ENCODE measurements around the gene AP4E1. TPM values are rescaled to one million over a fixed set of nuclear protein-coding genes. Genes with fewer than 3 reads are reported as not detected.
"Not testable (repeated sequence)": the region's sequence is repeated elsewhere in the genome, so short reads cannot be mapped to it uniquely, and the experiment has no call there.

AP4E1 gene
- total RNA-seq, 1 donor from 2014 or later = 6.4 TPM

DNA sequence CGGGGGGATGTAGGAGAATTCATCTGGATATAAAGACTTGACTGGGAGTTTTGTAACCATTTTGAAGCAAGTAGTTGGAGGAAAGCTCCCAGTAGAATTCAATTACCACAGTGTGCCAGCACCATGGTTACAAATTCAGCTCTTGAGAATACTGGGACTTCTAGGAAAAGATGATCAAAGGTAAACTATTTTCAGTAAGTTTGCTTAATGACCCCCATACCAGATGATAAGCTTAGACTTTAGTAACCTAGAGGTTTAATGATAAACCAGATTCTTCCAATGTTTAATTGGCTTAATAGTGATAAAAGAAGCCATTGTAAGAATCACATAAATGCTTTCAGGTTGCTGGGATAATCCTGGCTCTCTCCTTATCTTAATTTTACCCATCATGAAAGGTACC, 22.3 kb downstream of the AP4E1 start:
- intact Hi-C loops (cut with DNase I) = no loop called here
- ATAC-seq (no peak), DNase-seq (ENCODE audit: missing footprints) (no peak)

DNA sequence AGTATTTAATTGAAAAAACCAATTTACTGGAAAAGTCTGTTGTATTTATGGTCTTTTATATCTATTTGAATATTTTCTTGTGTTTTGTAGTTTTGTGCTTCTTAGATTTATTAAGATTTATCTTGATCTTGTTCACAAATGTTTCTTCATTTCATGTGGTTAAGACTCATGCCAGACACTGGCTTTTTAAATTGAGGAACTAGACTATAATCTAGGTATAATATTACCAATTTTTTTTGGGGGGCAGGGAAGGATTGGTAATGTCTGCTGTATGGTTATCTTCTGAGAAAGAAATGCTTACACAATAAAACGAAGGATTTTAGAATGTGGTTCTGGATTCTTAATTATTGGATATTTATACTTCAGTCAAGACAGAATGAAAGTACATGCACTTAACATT, 24.9 kb downstream of the AP4E1 start:
- DNase-seq (ENCODE audit: missing footprints) = no peak
- no peak for ATAC-seq
- intact Hi-C loops (cut with DNase I) = no loop called here

DNA sequence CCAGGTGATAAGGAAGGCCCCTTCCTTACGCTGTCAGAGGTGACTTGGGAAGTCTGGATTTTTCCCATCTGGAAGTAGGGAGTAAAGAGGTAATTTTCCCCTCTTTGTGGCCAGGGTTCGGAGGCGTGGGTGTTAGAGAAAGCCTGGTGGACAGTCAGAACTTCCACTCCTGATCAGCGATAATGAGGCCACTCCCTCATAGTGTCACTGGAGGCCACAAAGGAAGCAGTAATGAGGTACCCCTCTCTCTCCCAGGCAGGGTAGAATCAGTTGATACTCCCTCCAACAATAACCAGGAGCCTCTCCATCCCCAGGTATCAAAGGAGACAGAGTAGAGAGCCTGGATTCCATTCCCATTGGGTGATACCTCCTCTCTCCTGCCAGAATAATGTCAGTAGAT, 30.0 kb downstream of the AP4E1 start:
- intact Hi-C loops (cut with DNase I) = no loop called here
- DNase-seq (ENCODE audit: missing footprints) = no peak
- ATAC-seq = no peak

DNA sequence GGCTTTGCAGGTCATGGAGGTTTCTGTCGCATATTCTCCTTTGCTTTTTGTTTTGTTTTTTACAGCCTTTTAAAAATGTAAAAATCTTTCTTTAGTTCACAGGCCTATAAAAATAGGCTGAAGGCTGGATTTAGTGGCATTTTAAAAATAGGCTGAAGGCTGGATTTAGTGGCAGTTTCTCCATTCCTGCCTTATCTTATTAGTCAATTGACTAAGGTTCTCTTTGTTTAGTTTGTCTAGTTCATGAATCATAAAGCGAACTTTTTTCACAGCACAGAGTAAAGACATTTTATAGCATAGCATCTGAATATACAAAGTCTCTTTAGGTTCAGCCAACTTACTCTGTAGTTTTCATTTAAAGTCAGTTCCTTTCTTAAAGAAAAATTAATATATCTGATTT, 31.4 kb downstream of the AP4E1 start:
- no peak for DNase-seq (ENCODE audit: missing footprints)
- no peak for ATAC-seq
- intact Hi-C loops (cut with DNase I) = no loop called here

DNA sequence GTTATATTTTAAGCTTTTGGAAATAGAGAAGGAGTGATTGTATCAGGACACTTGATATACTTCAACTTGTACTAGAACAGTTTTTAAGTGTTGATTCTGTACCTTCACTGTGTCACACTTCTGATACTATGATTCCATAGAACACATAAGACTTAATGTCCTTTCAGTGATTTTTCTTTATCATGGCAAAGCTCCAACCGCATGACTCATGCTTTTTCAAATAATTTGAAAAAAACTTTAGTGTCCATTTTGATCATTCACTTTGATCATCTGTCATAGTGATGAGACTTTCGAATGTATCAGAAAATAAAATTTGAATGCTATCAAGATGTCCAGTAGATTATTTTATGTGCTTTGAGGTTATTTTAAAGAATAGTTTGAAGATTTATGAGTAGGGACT, 32.0 kb downstream of the AP4E1 start:
- ATAC-seq (no peak), DNase-seq (ENCODE audit: missing footprints) (no peak)
- intact Hi-C loops (cut with DNase I) = no loop called here

DNA sequence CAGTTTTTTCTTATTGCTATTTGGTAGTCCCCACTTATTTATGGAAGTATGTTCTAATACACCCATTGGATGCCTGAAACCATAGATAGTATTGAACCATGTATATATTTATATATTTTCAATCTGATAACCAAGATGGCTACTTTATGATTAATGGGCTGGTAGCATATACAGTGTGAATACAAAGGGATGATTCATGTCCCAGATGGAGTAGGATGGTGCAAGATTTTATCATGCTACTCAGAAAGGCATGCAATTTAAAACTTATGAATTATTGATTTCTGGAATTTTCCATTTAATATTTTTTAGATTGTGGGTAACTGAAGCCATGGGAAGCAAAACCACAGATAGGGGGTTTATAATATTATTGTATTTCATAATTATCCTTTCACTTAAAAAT, 35.2 kb downstream of the AP4E1 start:
- ATAC-seq = no peak
- intact Hi-C loops (cut with DNase I) = no loop called here
- no peak for DNase-seq (ENCODE audit: missing footprints)

DNA sequence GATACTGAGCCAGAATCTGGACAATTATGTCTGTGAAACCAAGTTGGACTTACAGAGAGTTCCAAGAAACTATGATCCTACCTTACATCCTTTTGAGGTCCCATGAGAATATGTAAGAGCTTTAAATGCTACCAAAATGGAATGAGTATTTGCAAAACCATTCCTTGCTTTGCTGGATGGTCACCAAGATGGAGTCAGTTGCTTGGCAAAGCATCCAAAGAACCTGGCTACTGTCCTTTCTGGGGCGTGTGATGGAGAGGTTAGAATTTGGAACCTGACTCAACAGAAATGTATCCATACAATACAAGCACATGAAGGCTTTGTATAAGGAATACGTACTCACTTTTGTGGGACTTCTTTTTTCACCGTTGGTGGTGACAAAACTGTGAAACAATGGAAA, 36.2 kb downstream of the AP4E1 start:
- ATAC-seq (no peak), DNase-seq (ENCODE audit: missing footprints) (no peak)
- intact Hi-C loops (cut with DNase I) = no loop called here

DNA sequence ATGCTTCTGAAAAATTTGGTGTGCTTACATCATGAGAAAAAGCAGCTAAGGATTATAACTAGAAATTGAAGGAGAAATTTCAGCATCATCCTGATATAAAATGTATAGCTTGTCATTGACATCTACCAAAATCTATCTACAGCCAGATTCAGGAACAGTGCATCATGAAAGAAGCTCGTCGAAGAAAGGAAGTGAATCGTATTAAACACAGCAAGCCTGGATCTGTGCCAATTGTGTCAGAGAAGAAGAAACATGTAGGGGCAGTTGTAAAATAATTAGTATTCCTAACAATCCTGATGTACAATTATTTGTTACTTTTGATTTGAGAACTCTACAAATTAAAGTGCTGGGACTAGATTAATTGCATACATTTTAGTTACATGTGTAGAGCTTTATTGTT, 37.2 kb downstream of the AP4E1 start:
- intact Hi-C loops (cut with DNase I) = no loop called here
- ATAC-seq = no peak
- DNase-seq (ENCODE audit: missing footprints) = no peak

DNA sequence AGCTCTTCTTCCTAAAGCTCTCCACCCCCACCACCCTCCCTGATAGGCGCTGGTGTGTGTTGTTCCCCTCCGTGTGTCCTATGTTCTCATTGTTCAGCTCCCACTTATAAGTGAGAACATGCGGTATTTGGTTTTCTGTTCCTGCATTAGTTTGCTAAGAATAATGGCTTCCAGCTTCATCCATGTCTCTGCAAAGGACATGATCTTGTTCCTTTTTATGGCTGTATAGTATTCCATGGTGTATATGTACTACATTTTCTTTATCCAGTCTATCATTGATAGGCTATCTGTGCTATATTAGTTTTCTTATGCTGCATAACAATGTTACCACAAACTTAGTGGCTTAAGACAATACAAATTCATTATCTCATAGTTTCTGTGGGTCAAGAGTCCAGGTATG, 42.3 kb downstream of the AP4E1 start:
- ATAC-seq; intact Hi-C loops (cut with DNase I); DNase-seq (ENCODE audit: missing footprints): not testable (repeated sequence)

DNA sequence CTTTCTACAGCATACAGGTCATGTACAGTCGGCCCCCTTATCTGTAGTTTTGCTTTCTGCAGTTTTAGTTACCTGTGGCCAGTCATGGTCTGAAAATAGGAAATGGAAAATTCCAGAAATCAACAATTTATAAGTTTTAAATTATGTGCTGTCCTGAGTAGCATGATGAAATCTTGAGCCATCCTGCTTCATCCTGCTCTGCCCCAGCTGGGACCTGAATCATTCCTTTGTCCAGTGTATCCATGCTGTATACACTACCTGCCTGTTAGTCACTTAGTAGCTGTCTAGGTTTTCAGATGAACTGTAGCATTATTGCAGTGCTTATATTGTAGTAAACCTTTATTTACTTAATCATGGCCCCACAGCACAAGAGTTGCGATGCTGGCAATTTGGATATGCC, 44.8 kb downstream of the AP4E1 start:
- DNase-seq (ENCODE audit: missing footprints) (no peak), ATAC-seq (no peak)

DNA sequence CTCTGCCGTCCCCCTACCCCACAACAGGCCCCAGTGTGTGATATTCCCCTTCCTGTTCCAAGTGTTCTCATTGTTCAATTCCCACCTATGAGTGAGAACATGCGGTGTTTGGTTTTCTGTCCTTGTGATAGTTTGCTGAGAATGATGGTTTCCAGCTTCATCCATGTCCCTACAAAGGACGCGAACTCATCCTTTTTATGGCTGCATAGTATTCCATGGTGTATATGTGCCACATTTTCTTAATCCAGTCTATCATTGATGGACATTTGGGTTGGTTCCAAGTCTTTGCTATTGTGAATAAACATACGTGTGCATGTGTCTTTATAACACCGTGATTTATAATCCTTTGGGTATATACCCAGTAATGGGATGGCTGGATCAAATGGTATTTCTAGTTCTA, 46.4 kb downstream of the AP4E1 start:
- ATAC-seq; DNase-seq (ENCODE audit: missing footprints); intact Hi-C loops (cut with DNase I): not testable (repeated sequence)

More for the DNA sequence above, 44.8 kb downstream of the AP4E1 start:
- intact Hi-C loops (cut with DNase I) = no loop called here

DNA sequence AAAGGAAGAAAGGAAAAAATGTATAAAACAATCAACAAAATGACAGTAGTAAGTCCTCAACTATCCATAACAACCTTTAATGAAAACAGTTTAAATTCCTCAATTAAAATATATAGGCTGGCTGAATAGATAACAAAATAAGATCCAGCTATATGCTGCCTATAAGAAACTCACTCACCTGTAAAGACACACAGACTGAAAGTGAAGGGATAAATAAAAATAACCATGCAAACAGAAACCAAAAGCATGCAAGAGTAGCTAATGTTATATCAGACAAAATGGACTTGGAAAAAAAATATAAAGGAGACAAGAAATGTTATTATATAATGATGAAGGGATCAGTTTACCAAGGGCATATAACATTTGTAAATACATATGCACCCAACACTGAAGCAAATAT, 51.2 kb downstream of the AP4E1 start:
- ATAC-seq = no peak
- intact Hi-C loops (cut with DNase I) = no loop called here
- no peak for DNase-seq (ENCODE audit: missing footprints)

DNA sequence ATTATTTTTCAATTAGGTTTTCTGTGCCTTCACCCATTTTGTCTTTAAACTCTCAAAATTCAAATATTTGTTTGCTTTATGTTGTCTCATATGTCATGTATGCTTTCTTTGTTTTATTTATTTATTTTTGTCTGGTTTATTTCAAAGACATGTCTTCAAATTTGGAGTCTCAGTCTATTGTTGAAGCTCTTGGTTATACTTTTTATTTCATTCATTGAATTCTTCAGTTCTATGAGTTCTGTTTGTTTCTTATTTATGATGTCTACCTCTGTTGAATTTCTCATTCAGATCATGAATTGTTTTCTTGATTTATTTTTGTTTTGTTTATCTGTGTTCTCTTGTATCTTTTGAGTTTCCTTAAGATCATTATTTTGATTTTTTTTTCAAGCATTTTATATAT, 55.6 kb downstream of the AP4E1 start:
- ATAC-seq (no peak), DNase-seq (ENCODE audit: missing footprints) (no peak)
- intact Hi-C loops (cut with DNase I) = no loop called here

DNA sequence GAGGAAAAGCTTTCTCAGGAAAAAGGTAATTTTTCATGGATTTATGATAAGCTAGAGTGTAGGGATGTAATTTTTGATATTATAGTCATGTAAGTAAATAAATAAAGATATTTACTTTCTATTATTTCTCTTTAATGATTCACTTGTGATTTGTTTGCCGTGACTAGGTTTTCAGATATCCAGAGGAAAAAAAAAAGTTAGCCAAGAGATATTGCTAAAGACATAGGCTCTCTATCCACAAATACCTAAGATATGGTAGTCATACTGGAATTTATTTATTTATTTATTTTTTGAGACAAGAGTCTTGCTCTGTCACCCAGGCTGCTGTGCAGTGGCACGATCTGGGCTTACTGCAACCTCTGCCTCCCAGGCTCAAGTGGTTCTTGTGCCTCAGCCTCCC, 59.9 kb downstream of the AP4E1 start:
- intact Hi-C loops (cut with DNase I) = no loop called here
- ATAC-seq (no peak), DNase-seq (ENCODE audit: missing footprints) (no peak)

DNA sequence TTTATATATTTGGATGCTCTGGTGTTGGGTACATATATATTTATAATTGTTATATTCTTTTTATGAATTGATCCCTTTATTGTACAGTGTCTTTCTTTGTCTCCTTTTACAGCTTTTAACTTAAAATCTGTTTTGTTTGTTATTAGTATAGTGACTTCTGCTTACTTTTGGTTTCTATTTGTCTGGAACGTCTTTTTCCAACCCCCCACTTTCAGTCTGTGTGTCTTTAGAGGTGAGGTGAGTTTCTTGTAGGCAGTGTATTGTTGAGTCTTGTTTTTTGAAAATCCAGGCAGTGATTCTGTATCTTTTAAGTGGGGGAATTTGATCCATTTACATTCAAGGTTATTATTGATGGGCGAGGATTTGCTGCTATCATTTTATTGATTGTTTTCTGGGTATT, 62.0 kb downstream of the AP4E1 start:
- ATAC-seq = no peak

DNA sequence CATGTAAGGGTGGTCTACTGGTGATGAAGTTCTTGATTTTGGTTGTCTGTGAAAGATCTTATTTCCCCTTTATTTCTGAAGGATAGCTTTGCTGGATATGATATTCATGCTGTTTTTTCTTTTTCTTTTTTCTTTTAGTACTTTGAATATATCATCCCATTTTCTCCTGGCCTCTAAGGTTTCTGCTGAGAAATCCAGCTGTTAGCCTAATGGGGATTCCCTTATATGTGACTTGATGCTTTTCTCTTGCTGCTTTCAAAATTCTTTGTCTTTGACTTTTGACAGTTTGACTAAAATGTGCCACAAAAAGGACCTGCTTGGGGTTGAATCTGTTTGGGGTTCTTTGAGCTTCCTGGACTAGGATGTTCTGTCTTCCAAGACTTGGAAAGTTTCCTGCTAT, 62.6 kb downstream of the AP4E1 start:
- no peak for ATAC-seq
- intact Hi-C loops (cut with DNase I) = no loop called here
- no peak for DNase-seq (ENCODE audit: missing footprints)

More for the DNA sequence above, 62.0 kb downstream of the AP4E1 start:
- intact Hi-C loops (cut with DNase I) = no loop called here
- DNase-seq (ENCODE audit: missing footprints) = no peak

DNA sequence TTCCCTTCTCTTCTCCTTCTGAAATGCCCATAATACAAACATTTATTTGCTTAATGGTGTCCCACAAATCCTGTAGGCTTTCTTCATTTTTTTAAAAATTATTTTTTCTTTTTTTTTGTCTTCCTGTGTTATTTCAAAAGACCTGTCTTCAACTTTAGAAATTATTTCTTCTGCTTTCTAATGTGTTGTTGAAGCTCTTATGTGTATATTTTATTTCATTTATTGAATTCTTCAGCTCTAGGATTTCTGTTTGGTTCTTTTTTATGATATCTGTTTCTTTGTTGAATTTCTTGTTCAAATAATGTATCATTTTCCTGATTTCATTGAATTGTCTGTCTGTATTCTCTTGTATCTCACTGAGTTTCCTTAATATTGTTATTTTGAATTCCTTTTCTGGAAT, 63.1 kb downstream of the AP4E1 start:
- ATAC-seq (no peak), DNase-seq (ENCODE audit: missing footprints) (no peak)
- intact Hi-C loops (cut with DNase I) = no loop called here

DNA sequence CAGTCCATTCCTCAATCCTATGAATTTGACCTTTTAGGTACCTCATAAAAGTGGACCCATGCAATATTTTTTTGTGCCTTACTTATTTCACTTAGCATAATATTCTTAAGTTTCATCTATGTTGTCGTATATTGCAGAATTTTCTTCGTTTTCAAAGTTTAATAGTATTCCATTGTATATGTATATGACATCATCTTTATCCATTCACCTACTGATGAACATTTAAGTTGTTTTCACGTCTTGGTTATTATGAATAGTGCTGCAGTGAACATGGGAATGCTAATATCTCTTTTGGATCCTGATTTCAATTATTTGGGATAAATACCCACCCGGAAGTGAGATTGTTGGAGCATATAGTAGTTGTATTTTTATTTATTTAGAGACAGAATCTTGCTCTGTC, 65.1 kb downstream of the AP4E1 start:
- DNase-seq (ENCODE audit: missing footprints) = no peak
- no peak for ATAC-seq
- intact Hi-C loops (cut with DNase I) = no loop called here

DNA sequence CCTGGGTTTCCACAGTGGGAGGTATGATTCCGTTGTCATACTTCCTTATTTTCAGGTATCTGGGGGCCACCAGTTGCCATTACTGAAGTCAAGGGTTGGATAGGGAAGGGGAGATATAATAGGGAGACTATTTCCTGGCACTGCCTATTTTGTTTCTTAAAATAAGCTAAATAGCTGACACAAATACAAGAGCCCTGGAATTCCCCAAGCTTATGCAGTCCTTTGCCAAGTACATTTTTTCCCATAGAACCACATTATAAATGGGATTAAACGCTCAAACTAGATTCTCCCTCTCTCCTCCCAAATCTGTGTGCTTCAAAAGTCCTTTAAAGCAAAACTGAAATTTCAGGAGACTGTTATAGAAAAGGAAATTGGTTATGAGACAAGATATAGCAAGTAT, 68.7 kb downstream of the AP4E1 start:
- DNase-seq (ENCODE audit: missing footprints) (no peak), ATAC-seq (no peak)
- intact Hi-C loops (cut with DNase I) = no loop called here

DNA sequence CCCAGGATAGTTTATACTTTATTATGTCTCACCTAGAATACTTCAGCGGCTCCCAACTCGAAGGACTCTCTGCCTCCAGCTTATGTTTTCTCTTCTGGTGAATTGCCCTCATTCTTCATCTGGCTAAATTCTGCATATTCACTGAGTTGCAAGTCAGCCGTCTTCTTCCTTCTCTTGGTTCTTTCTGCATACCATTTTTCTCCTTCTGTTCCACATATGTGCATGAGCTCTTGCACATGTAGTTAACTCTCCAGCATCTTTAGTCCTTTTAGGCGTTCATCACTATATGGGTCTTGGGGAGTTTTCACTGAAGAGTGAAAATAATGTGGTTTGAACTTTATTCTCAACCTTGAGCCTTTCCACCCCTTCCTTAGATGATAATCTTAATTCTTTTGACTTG, 70.1 kb downstream of the AP4E1 start:
- DNase-seq (ENCODE audit: missing footprints) (no peak), ATAC-seq (no peak)
- intact Hi-C loops (cut with DNase I) = no loop called here

DNA sequence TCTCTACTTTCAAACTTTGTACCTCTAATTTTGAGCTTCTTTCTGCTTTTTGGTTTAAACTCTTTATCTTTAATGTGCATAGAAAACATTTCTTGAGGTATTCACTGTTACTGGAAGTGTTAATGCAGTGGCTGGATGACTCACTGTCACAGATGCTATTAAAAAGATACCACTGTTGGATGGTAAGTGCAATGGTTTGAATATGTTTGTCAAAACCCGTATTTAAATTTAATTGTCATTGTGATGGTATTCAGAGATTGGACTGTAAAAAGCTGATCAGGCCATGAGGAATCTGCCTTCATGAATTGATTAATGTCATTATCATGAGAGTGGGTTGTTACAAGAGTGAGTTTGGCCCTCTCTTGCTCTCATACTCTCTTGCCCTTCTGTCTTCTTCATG, 70.6 kb downstream of the AP4E1 start:
- ATAC-seq = no peak
- intact Hi-C loops (cut with DNase I) = no loop called here
- no peak for DNase-seq (ENCODE audit: missing footprints)

DNA sequence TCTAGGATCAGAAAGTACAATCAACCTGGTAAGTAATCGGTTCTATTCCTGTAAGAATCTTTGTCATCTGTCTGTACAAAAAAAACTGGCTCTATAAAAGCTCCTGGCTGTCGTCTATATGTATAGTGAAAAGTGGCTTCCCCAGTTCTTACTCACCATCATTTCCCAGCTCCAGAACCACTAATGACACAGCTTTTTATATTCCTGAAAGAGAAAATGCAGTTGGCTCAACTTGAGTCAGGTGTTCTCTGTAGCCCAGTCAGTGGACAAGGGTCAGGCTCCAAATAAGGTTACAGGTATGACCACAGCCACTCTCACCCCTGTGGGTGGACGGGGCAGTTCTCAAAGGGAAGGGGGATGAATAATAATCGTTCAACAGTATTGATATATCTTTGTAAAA, 85.1 kb downstream of the AP4E1 start:
- intact Hi-C loops (cut with DNase I) = no loop called here
- ATAC-seq (no peak), DNase-seq (ENCODE audit: missing footprints) (no peak)
